ENCODE data around the gene CHMP1B.
"Not testable (repeated sequence)": the region's sequence is repeated elsewhere in the genome, so short reads cannot be mapped to it uniquely, and the experiment has no call there.

CHMP1B gene

GRCh38 chr18:11839556-11839955, 11.7 kb upstream of the CHMP1B start:
- in situ Hi-C loops (cut with MboI; ENCODE audit: low sequenced_read_pairs): no loop called here

- in situ Hi-C loops (cut with MboI; ENCODE audit: low sequenced_read_pairs): no loop called here
These were observed 10.7 kb upstream of the CHMP1B start for GRCh38 chr18:11840493-11840892.

- in situ Hi-C loops (cut with MboI; ENCODE audit: low sequenced_read_pairs): no loop called here
These were observed 8.7 kb upstream of the CHMP1B start for GRCh38 chr18:11842562-11842961.

GRCh38 chr18:11844436-11844835, 6.8 kb upstream of the CHMP1B start:
- in situ Hi-C loops (cut with MboI; ENCODE audit: low sequenced_read_pairs): no loop called here

- in situ Hi-C loops (cut with MboI; ENCODE audit: low sequenced_read_pairs): no loop called here
These were observed 5.6 kb upstream of the CHMP1B start for GRCh38 chr18:11845654-11846053.

- in situ Hi-C loops (cut with MboI; ENCODE audit: low sequenced_read_pairs): no loop called here
These were observed 3.4 kb upstream of the CHMP1B start for GRCh38 chr18:11847811-11848210.

- in situ Hi-C loops (cut with MboI; ENCODE audit: low sequenced_read_pairs): no loop called here
These were observed 1.9 kb upstream of the CHMP1B start for GRCh38 chr18:11849279-11849678.

GRCh38 chr18:11849841-11850634, 1.2 kb upstream of the CHMP1B start:
- in situ Hi-C loops (cut with MboI; ENCODE audit: low sequenced_read_pairs): no loop called here

GRCh38 chr18:11850821-11851145, 430 bp upstream of the CHMP1B start:
- in situ Hi-C loops (cut with MboI; ENCODE audit: low sequenced_read_pairs): no loop called here

GRCh38 chr18:11851806-11852337, 659 bp downstream of the CHMP1B start:
- in situ Hi-C loops (cut with MboI; ENCODE audit: low sequenced_read_pairs): no loop called here

GRCh38 chr18:11854554-11854953, 3.3 kb downstream of the CHMP1B start:
- in situ Hi-C loops (cut with MboI; ENCODE audit: low sequenced_read_pairs): not testable (repeated sequence)

GRCh38 chr18:11857177-11857887, 6.1 kb downstream of the CHMP1B start:
- in situ Hi-C loops (cut with MboI; ENCODE audit: low sequenced_read_pairs): no loop called here

GRCh38 chr18:11859282-11859830, 8.1 kb downstream of the CHMP1B start:
- in situ Hi-C loops (cut with MboI; ENCODE audit: low sequenced_read_pairs): no loop called here

GRCh38 chr18:11859903-11860407, 8.7 kb downstream of the CHMP1B start:
- in situ Hi-C loops (cut with MboI; ENCODE audit: low sequenced_read_pairs): no loop called here

- in situ Hi-C loops (cut with MboI; ENCODE audit: low sequenced_read_pairs): no loop called here
These were observed 9.6 kb downstream of the CHMP1B start for GRCh38 chr18:11860594-11861450.

- in situ Hi-C loops (cut with MboI; ENCODE audit: low sequenced_read_pairs): no loop called here
These were observed 10.5 kb downstream of the CHMP1B start for GRCh38 chr18:11861583-11862288.

GRCh38 chr18:11862468-11863137, 11.4 kb downstream of the CHMP1B start:
- in situ Hi-C loops (cut with MboI; ENCODE audit: low sequenced_read_pairs): no loop called here

GRCh38 chr18:11864471-11864870, 13.3 kb downstream of the CHMP1B start:
- in situ Hi-C loops (cut with MboI; ENCODE audit: low sequenced_read_pairs): no loop called here

GRCh38 chr18:11865071-11865470, 13.9 kb downstream of the CHMP1B start:
- in situ Hi-C loops (cut with MboI; ENCODE audit: low sequenced_read_pairs): no loop called here

GRCh38 chr18:11866329-11866728, 15.1 kb downstream of the CHMP1B start:
- in situ Hi-C loops (cut with MboI; ENCODE audit: low sequenced_read_pairs): no loop called here
